ENCODE data around the gene ATG16L1. TPM values are rescaled to one million over a fixed set of nuclear protein-coding genes. Genes with fewer than 3 reads are reported as not detected.

ATG16L1 gene
- total RNA-seq, 4 donors from 2014 or later, result 38.9 to 56.9 (median 40.4) TPM

DNA sequence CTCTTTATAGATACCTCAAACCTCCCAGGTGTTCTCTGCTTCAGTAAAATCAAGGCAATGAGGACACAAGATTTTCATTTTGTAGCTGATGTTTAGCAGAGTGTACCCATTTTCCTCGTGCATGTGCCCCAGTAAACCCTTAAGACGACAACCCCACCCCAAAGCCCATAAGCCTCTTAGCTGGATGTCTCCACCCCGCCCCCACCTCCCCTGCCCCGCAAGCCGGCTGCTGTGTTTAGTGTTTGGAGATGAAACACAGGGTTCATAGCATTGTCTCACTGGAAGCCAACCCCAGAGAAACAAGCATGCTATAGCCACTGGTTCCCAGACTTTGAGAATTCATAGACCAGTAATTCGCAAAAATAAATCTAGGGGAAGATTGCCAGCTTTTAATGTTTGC lies 50.3 kb downstream of the ATG16L1 start:
- WGBS, 2 donors, result 59 to 64% methylated on average over 6 of the region's 6 CpGs
- intact Hi-C loops (cut with DNase I; ENCODE audit: low total_unique reads), result no loop called here
- no peak for DNase-seq (ENCODE audit: low spot score in 2 of 2)
- TF ChIP-seq CTCF (IDR thresholded peaks at IDR 0.05), result no peak
- TF ChIP-seq POLR2A (IDR thresholded peaks at IDR 0.05), result no peak
- H3K4me3 ChIP-seq (ENCODE audit: low read depth, poor library complexity, severe bottlenecking), result no peak overlapping the region

DNA sequence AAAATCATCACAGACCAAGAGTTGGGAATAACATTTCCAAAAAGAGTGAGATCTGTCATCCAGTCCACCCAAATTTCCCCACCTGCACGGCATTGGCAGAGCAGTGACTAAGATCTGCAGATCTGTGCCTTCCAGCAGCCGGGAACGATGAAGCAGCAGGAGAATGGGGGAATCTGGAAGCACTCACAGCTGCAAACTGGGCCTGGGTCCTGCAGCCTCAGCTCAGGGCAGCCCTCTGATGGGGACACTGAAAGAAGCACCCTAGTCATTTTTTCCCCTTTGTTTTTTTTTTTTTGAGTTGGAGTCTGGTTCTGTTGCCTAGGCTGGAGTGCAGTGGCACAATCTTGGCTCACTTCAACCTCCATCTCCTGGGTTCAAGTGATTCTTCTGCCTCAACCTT lies 51.8 kb downstream of the ATG16L1 start:
- TF ChIP-seq CTCF (IDR thresholded peaks at IDR 0.05) (no peak), POLR2A (IDR thresholded peaks at IDR 0.05) (no peak)
- 91 to 92% methylated on average over 3 of the region's 3 CpGs for WGBS, 2 donors
- H3K4me3 ChIP-seq (ENCODE audit: low read depth, poor library complexity, severe bottlenecking), result no peak overlapping the region
- DNase-seq (ENCODE audit: low spot score in 2 of 2), result no peak
- intact Hi-C loops (cut with DNase I; ENCODE audit: low total_unique reads), result no loop called here

- 80 to 86% methylated on average over 7 of the region's 7 CpGs for WGBS, 2 donors
- no peak for TF ChIP-seq POLR2A (IDR thresholded peaks at IDR 0.05)
- no peak for TF ChIP-seq CTCF (IDR thresholded peaks at IDR 0.05)
- intact Hi-C loops (cut with DNase I; ENCODE audit: low total_unique reads), result no loop called here
- no peak for DNase-seq (ENCODE audit: low spot score in 2 of 2)
- no peak within 1 kb of the TSS for H3K4me3 ChIP-seq (ENCODE audit: low read depth, poor library complexity, severe bottlenecking)
These were observed 56.1 kb downstream of the ATG16L1 start, which contains the start of gene SAG for GRCh38 chr2:233307565-233307964. Gene SAG, plus strand, starts transcription at chr2:233307816. Its CDS starts 1,374 bp downstream, at chr2:233309190.

DNA sequence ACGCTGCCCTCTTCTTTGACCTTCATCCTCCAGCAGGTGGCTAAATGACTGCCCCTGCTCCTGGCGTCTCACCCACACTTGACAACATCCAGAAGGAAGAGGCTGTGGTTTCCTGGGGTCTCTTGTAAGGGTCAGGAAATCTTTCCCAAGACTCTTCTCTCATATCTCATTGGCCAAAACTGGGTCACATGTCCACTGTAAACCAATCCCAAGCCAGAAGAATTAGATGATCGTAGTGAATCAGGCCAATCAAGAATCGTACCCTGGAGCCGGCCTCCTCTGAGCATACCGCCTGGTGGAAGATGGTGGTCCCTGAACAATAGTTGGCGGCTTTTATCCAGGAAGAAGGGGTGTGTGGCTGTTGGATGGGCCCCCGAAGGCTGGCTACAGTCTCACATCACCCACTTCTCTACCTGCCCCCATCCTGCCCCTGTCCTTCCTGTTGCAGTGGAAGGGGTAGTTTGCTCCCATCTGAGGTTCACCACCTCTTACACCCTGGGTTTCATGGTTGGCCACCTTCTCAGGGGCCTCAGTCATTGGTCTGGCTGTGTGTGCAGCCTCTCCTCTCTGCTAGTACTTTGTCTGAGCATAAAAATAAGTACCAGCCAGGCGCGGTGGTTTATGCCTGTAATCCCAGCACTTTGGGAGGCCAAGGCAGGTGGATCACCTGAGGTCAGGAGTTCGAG lies 59.9 kb downstream of the ATG16L1 start:
- intact Hi-C loops (cut with DNase I; ENCODE audit: low total_unique reads), result no loop called here
- 90 to 91% methylated on average over 11 of the region's 11 CpGs for WGBS, 2 donors
- no peak for DNase-seq (ENCODE audit: low spot score in 2 of 2)
- TF ChIP-seq POLR2A (IDR thresholded peaks at IDR 0.05), result no peak
- TF ChIP-seq CTCF (IDR thresholded peaks at IDR 0.05), result no peak
- H3K4me3 ChIP-seq (ENCODE audit: low read depth, poor library complexity, severe bottlenecking), result no peak overlapping the region

DNA sequence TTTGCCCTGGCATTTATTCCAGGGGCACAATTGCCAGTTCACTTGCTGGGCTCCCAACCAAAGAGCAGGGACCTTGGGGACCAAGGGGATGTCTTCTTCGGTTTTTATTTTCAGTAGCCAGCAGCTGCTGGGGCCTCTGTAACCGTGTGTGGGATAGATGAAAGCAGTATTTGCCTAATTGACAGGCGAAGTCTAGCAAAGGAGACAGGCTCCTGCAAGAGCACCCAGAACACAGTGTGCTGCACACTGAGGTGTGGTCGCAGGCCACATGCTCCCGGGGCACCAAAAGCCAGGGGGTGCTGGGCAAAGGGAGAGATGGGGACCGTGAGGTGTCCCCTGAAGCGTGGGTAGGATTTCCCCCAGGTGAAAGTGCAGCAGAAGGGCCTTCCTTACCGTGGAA lies 61.4 kb downstream of the ATG16L1 start:
- no peak for TF ChIP-seq POLR2A (IDR thresholded peaks at IDR 0.05)
- no peak for TF ChIP-seq CTCF (IDR thresholded peaks at IDR 0.05)
- H3K4me3 ChIP-seq (ENCODE audit: low read depth, poor library complexity, severe bottlenecking), result no peak overlapping the region
- no peak for DNase-seq (ENCODE audit: low spot score in 2 of 2)
- intact Hi-C loops (cut with DNase I; ENCODE audit: low total_unique reads), result no loop called here
- WGBS, 2 donors, result 66 to 72% methylated on average over 8 of the region's 8 CpGs
